ENCODE results near the gene ADAMTS17.

The ADAMTS17 gene

GRCh38 chr15:100218434-100218833, 123.3 kb downstream of the ADAMTS17 start:
- no peak overlapping the region for H2AFZ ChIP-seq
- no peaks in the 10 kb centered on the region for H3K4me1 ChIP-seq
- no peak overlapping the region for H3K4me2 ChIP-seq (ENCODE audit: low read length)
- H3K4me3 ChIP-seq (ENCODE audit: low read depth, low read length): no peak overlapping the region
- no peaks in the 10 kb centered on the region for H3K9me3 ChIP-seq (ENCODE audit: control insufficient read depth, low read length)
- no peaks in the 10 kb centered on the region for H3K36me3 ChIP-seq (ENCODE audit: control insufficient read depth, insufficient read depth, low read length)
- no peak overlapping the region for H3K27ac ChIP-seq
- TF ChIP-seq CTCF (IDR thresholded peaks at IDR 0.05): no peak
- H3K79me2 ChIP-seq: no peaks in the 10 kb centered on the region
- no peak overlapping the region for H3K9ac ChIP-seq
- no peaks in the 10 kb centered on the region for H3K27me3 ChIP-seq (ENCODE audit: control insufficient read depth, insufficient read depth, low read length)

GRCh38 chr15:100216182-100216581, 125.6 kb downstream of the ADAMTS17 start:
- Histone ChIP-seq H3K4me2 (ENCODE audit: low read length) (no peak overlapping the region), H3K79me2 (no peaks in the 10 kb centered on the region), H2AFZ (no peak overlapping the region), H3K27me3 (ENCODE audit: control insufficient read depth, insufficient read depth, low read length) (no peaks in the 10 kb centered on the region), H3K27ac (no peak overlapping the region), H3K9me3 (ENCODE audit: control insufficient read depth, low read length) (no peaks in the 10 kb centered on the region), H3K9ac (no peak overlapping the region), H3K36me3 (ENCODE audit: control insufficient read depth, insufficient read depth, low read length) (no peaks in the 10 kb centered on the region), H3K4me1 (no peaks in the 10 kb centered on the region), H3K4me3 (ENCODE audit: low read depth, low read length) (no peak overlapping the region)
- TF ChIP-seq CTCF (IDR thresholded peaks at IDR 0.05): no peak

GRCh38 chr15:100215843-100216169, 126.0 kb downstream of the ADAMTS17 start:
- H3K4me3 ChIP-seq (ENCODE audit: low read depth, low read length): no peak overlapping the region
- no peaks in the 10 kb centered on the region for H3K79me2 ChIP-seq
- no peak overlapping the region for H3K27ac ChIP-seq
- H3K9ac ChIP-seq: no peak overlapping the region
- no peaks in the 10 kb centered on the region for H3K27me3 ChIP-seq (ENCODE audit: control insufficient read depth, insufficient read depth, low read length)
- H3K4me2 ChIP-seq (ENCODE audit: low read length): no peak overlapping the region
- no peaks in the 10 kb centered on the region for H3K4me1 ChIP-seq
- no peak for TF ChIP-seq CTCF (IDR thresholded peaks at IDR 0.05)
- H2AFZ ChIP-seq: no peak overlapping the region
- no peaks in the 10 kb centered on the region for H3K36me3 ChIP-seq (ENCODE audit: control insufficient read depth, insufficient read depth, low read length)
- H3K9me3 ChIP-seq (ENCODE audit: control insufficient read depth, low read length): no peaks in the 10 kb centered on the region

- Histone ChIP-seq H3K27me3 (ENCODE audit: control insufficient read depth, insufficient read depth, low read length) (no peaks in the 10 kb centered on the region), H3K4me3 (ENCODE audit: low read depth, low read length) (no peak overlapping the region), H3K27ac (no peak overlapping the region), H3K4me1 (no peaks in the 10 kb centered on the region), H2AFZ (no peak overlapping the region), H3K36me3 (ENCODE audit: control insufficient read depth, insufficient read depth, low read length) (no peaks in the 10 kb centered on the region), H3K4me2 (ENCODE audit: low read length) (no peak overlapping the region), H3K9ac (no peak overlapping the region), H3K79me2 (no peaks in the 10 kb centered on the region), H3K9me3 (ENCODE audit: control insufficient read depth, low read length) (no peaks in the 10 kb centered on the region)
- no peak for TF ChIP-seq CTCF (IDR thresholded peaks at IDR 0.05)
Observed at GRCh38 chr15:100215031-100215842, 126.5 kb downstream of the ADAMTS17 start.
